Measurements from ENCODE around the gene FCMR.
"Not testable (repeated sequence)": the region's sequence is repeated elsewhere in the genome, so short reads cannot be mapped to it uniquely, and the experiment has no call there.

Gene FCMR

DNA sequence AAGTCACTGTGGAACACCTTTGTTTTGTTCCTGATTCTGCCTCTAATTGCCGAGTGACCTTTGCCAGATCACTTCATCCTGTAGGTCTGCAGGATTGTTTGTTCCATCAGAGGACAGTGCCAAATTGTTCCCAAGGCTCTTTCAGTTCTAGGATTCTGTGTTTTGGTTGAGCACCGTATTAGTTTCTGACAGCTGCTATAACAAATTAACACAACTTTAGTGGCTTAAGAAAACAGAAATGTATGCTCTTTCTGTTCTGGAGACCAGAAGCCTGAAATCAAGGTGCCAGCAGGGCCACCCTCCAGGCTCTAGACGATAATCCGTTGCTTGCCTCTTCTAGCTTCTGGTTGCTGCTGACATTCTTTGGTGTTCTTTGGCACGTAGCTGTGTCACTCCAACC lies 27.9 kb upstream of the FCMR start:
- DNase-seq = no peak

DNA sequence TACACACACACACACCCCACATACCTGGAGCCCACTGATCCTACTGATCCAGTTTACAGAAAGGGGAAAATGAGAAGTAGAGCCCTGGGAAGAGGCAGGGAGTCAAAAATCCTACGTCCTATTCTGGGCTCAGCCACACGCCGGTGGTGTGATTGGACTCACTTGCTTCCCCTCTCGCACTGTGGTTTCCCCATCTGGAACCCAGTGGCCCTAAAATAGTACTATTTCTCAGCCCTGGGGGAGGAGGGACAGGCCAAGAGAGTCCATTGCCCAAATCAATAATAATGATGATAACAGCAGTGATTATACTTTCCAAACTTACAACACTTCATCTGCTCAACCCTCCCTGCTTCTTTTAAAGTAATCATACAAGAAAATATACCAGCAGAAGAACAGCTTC lies 27.5 kb upstream of the FCMR start:
- no peak for DNase-seq

- DNase-seq = no peak
Observed at GRCh38 chr1:206947255-206947654, 25.5 kb upstream of the FCMR start.

DNA sequence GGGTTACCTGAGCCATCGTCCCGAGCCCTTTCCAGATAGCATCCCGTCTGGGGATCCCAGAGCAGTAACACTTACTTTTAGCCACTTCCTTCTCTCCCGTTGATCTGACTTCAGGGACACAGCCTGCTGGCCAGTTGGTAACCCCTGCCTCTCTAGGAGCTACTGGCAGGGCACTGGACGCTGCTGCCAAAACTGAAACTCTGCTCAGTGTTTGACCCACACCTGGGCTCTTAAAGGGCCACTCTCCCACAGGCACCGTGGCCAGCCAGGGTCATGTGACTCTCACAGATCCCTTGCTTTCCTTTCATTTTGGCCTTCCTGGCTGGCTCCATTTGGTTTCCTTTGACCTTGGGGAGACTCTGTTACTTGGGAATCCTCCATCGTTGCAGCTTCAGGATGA lies 24.5 kb upstream of the FCMR start, which contains the start of gene PIGR:
PIGR (minus strand) TSS at position 206 of the 400 bp plus-strand sequence. CDS start 5,935 bp downstream, outside the sequence.
- DNase-seq = no peak

DNA sequence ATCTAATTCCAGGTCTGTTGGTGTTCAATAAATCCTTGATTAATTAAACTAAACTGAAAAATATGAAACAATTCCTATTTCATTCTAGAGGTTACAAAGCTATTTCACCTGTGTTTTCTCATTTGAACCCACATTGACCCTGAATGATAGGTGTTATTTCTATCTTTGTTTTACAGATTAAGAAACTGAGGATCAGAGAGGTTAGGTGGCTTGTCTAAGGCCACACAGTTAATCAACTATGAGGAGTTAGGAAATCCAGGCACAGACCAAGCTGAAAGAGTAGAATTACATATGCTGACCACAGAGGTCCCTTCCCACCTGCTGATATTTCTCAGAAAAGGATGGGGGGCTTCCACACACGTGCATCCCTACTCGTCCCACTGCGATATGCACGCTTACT lies 24.0 kb upstream of the FCMR start:
- DNase-seq = no peak

- no peak for DNase-seq
Observed at GRCh38 chr1:206944703-206945102, 23.0 kb upstream of the FCMR start.

GRCh38 chr1:206941766-206942418 lies 20.2 kb upstream of the FCMR start:
- no peak for DNase-seq

- no peak for DNase-seq
Observed at GRCh38 chr1:206940588-206940936, 18.8 kb upstream of the FCMR start.

GRCh38 chr1:206939841-206940587 lies 18.3 kb upstream of the FCMR start:
- DNase-seq = no peak

GRCh38 chr1:206939131-206939530 lies 17.4 kb upstream of the FCMR start:
- DNase-seq = no peak

GRCh38 chr1:206937425-206937824 lies 15.7 kb upstream of the FCMR start:
- DNase-seq = no peak

- no peak for DNase-seq
Observed at GRCh38 chr1:206935491-206936067, 13.8 kb upstream of the FCMR start.

DNA sequence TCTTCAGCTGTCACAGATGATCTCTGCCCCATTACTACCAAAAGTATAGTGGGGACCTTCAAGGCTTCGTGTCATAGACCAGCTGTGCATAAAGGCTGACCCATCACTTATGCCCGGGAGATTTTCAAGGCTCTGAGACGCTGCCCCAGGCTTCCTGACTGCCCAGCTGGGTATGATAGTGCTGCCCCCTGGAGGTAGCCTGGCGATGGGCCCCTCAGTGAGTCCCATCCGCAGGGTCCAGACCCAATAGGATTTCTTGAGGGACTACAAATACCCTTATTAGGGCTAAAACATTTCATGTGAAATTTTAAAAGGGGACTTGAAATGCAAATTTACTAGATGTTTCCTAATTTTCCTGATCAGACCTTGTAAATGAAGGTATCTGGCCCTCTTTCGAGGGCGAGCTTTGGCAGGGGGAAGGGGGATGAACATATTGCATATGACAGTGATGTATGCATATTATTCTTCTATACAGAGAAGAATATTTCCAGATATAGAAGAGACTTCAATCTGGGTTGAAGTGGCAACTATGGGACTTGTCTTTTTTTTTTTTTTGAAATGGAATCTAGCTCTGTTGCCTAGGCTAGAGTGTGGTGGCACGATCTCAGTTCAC lies 11.7 kb upstream of the FCMR start:
- no peak for DNase-seq

GRCh38 chr1:206932177-206932576 lies 10.4 kb upstream of the FCMR start:
- DNase-seq = no peak

GRCh38 chr1:206931709-206932108 lies 10.0 kb upstream of the FCMR start:
- DNase-seq = no peak

- DNase-seq = no peak
Observed at GRCh38 chr1:206930210-206930798, 8.6 kb upstream of the FCMR start.

GRCh38 chr1:206929524-206929923 lies 7.8 kb upstream of the FCMR start:
- DNase-seq = no peak

DNA sequence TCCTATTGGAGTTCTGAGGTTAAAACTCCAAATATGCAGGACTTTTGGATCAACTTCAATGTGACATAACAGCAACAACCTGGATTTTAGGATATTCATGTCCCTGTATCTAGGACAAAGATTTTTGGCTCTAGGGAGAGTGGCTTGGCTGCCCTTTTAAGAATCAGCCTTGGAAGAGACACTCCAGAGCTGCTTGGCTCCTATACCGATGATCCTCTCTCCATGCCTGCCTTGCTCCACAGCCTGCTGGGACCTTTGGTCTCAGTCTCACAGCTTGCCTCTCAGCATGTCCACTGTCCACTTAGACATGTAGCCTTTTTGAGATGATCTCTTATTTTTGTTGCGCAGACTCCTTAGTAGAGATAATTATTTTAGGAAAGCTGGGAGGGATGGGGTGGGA lies 4.5 kb upstream of the FCMR start:
- no peak for DNase-seq

DNA sequence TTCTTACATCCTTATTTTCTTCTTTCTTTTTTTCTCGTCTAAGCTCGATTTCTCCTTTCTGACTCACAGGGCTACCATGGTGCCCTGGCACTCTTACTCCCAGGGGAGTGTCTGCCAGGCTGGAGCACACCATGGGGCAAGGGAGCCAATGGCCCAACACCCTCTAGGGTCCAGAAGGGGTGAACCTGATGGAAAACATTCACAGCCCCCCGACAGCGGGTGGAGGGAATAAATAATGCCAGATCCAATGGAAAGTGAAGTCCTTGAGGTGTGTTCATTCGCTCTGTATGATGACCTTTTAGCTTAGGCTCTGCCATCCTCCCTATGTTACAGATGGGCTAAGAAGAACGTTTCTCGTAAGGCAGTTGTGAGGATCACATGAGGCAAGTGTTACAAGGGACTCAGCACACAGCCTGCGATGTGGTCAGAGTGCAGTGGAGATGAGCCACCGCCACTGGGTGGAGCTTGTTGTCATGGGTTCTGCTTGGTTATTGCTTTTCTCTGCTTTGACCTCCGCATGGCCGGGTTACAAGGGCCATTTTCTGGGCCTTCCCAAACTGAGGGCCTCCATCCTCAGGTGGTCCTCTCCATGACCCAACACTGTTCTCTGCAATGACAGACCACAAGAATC lies 3.5 kb upstream of the FCMR start:
- no peak for DNase-seq

- no peak for DNase-seq
Observed at GRCh38 chr1:206924592-206925105, 2.9 kb upstream of the FCMR start.

- not testable (repeated sequence) for DNase-seq
Observed at GRCh38 chr1:206923961-206924557, 2.3 kb upstream of the FCMR start.
